Gastrocnemius medialis (tissue), 4 donors: ENCODE measurements around the gene ANKRD12.

Experiments
- POLR2A ChIP-seq, 2 donors: fragments of 450-650 bp; IDR thresholded peaks; one replicate each; pipeline ENCODE4 v1.6.1; 2017; ENCODE audit warnings: antibody characterized with exemption in 2 of 2, mild to moderate bottlenecking in 2 of 2, moderate library complexity in 2 of 2
- TF ChIP-seq, protein P1 (sequence below), 5 experiments: fragments of 450-650 bp in 3 of 5; fragments of 200-600 bp in 2 of 5; sonication (generic) in 2 of 5; IDR thresholded peaks in 4 of 5; conservative IDR thresholded peaks in 1 of 5; 1 replicate in 4 of 5; 2 replicates in 1 of 5; pipeline ENCODE4 v1.5.1; 2016 to 2019; ENCODE audit warnings: antibody characterized with exemption in 5 of 5, mild to moderate bottlenecking in 3 of 5, moderate library complexity in 3 of 5

DNA sequence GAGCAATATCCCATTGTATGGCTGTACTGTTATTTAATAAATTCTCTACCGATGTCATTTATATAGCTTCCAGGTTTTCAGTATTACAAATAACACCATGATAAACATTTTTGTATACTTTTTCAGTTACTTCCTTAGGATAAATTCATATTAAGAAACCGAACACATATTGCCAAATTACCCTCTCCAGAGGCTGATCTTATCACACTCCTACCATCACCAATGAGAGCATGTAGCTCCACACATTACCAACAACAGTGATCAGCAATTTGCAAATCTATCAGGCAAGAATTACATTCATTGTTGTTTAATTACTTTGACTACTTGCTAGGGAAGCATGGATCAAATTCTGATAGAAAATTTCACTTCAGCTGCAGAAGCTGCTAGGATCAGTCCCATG, 39.9 kb upstream of the ANKRD12 start:
- TF ChIP-seq, protein P1, sequence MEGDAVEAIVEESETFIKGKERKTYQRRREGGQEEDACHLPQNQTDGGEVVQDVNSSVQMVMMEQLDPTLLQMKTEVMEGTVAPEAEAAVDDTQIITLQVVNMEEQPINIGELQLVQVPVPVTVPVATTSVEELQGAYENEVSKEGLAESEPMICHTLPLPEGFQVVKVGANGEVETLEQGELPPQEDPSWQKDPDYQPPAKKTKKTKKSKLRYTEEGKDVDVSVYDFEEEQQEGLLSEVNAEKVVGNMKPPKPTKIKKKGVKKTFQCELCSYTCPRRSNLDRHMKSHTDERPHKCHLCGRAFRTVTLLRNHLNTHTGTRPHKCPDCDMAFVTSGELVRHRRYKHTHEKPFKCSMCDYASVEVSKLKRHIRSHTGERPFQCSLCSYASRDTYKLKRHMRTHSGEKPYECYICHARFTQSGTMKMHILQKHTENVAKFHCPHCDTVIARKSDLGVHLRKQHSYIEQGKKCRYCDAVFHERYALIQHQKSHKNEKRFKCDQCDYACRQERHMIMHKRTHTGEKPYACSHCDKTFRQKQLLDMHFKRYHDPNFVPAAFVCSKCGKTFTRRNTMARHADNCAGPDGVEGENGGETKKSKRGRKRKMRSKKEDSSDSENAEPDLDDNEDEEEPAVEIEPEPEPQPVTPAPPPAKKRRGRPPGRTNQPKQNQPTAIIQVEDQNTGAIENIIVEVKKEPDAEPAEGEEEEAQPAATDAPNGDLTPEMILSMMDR (IDR thresholded peaks at IDR 0.05 in 4 of 5, conservative IDR thresholded peaks at IDR 0.05 in 1 of 5): no peak
- TF ChIP-seq POLR2A (IDR thresholded peaks at IDR 0.05): no peak
